ENCODE measurements around the gene PGLYRP2.

PGLYRP2 gene

DNA sequence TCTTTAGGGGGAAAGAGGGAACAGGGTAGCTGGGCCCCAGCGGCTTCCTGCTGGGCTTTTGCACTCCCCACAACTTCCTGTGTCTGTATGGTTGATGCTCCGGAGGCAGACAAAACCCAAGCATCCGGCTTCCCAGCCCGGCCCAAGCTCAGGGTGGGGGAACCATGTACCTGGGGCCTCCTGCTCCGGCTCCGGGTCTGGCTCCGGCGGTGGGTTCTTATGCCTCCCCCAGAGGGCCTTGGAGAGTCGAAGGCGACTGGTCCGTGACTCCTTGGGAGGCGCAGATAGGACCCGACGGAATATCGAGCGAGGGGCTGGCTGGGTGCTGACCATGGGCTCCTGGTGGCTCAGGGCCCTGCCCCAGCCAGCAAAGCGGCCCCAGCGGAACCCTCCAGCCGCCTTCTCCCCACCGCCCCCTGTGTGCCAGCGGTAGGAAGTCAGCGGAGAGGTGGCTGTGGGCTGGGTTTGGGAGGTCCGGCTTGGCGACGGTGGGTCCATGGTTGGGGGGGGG is 15.4 kb downstream of the PGLYRP2 start:
- in situ Hi-C loops (cut with HindIII; ENCODE audit: low pct_ligation_motif_present, low pct_unique_long_range_greater_than_20kb, low sequenced_read_pairs) = no loop called here
- DNase-seq = no peak

- in situ Hi-C loops (cut with HindIII; ENCODE audit: low pct_ligation_motif_present, low pct_unique_long_range_greater_than_20kb, low sequenced_read_pairs) = no loop called here
- no peak for DNase-seq
These were observed 17.6 kb downstream of the PGLYRP2 start for GRCh38 chr19:15461694-15462093.

DNA sequence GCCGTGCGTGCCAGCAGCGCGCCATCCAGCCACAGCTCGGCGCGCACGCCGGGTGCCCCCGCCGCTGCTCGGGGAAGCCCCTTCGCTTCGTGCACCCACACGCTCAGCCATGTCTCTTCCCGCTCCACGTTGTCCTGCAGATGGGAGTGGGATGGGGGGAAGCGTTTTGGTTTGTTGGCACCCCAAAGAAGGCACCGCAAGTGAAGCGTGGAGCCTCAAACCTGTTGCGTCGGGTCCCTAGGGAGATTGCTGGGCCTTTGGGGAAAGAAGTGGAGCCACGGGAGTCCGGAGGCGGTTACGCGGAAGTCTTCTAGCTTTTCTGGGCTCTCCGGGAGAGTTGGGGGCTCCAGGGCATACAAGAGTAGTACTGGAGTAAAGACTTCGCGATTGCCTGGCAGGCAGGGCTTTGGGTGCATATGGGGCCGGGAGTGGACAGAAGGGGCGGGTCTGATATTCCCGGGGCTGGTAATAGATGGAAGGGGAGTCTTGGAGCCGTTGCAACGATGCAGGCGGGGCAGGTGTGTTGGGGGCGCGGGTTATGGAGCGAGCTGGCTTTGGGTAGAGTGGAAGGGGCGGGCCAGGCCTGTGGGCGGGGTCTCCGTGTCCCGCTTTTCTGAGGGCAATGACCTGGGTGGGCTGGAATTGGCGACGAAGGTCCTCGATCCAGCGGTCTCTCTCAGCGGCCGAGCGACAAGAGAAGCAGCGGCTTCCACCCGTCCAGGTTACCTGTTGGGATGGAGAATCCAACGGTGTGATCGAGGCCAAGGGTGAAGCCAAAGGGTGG is 21.4 kb downstream of the PGLYRP2 start:
- in situ Hi-C loops (cut with HindIII; ENCODE audit: low pct_ligation_motif_present, low pct_unique_long_range_greater_than_20kb, low sequenced_read_pairs) = no loop called here
- no peak for DNase-seq

- in situ Hi-C loops (cut with HindIII; ENCODE audit: low pct_ligation_motif_present, low pct_unique_long_range_greater_than_20kb, low sequenced_read_pairs) = no loop called here
These were observed 22.2 kb downstream of the PGLYRP2 start for GRCh38 chr19:15456871-15457700.

GRCh38 chr19:15456441-15456840 is 22.9 kb downstream of the PGLYRP2 start:
- in situ Hi-C loops (cut with HindIII; ENCODE audit: low pct_ligation_motif_present, low pct_unique_long_range_greater_than_20kb, low sequenced_read_pairs) = no loop called here
- no peak for DNase-seq

More at GRCh38 chr19:15456871-15457700, 22.2 kb downstream of the PGLYRP2 start:
- DNase-seq = no peak

DNA sequence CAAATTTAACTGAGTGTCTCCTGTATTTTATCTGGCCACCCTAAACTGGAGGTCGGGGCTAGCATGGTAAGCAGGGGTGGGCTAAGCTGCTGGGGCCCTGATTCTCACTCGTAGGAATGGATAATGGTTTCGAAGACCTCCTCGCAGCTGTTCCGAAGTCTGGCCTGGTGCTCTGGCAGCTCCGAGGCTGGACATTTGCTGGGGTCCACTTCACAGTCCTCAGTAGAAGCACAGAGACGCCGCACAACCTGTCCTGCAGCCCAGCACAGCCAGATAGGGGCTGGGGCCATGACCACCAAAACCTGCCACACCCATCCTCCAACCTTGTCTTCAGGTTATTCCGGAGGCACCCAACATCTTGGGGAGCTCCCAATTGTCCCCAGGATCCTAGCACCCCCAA is 23.3 kb downstream of the PGLYRP2 start:
- no peak for DNase-seq
- in situ Hi-C loops (cut with HindIII; ENCODE audit: low pct_ligation_motif_present, low pct_unique_long_range_greater_than_20kb, low sequenced_read_pairs) = no loop called here

- peak; percentile 4 for DNase-seq
- in situ Hi-C loops (cut with HindIII; ENCODE audit: low pct_ligation_motif_present, low pct_unique_long_range_greater_than_20kb, low sequenced_read_pairs) = no loop called here
These were observed 25.1 kb downstream of the PGLYRP2 start for GRCh38 chr19:15453906-15454860.

DNA sequence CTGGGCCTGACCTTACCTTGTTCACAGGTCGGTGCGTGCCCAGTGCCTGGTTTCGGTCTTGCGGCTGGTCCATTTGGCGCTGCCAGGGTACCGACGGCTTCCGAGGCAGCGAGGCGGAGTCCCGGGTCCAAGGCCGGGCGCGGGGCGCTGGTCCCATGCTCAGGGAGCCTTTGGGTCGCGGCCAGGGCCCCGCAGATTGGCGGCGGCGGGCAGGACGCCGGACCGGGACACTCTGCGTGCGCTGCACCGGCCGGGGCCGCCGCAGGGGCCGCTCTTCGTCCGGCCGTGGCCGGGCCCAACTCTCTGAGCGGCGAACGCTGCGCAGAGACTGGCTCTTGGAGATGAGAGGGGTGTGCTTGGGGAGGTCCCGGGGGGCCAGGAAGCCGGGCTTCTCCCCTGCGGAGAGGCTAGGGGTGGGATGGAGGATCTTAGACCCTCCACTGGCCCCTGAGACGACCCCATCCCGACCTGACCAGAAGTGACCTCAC is 26.2 kb downstream of the PGLYRP2 start:
- in situ Hi-C loops (cut with HindIII; ENCODE audit: low pct_ligation_motif_present, low pct_unique_long_range_greater_than_20kb, low sequenced_read_pairs) = no loop called here
- peak; percentile 35 for DNase-seq

DNA sequence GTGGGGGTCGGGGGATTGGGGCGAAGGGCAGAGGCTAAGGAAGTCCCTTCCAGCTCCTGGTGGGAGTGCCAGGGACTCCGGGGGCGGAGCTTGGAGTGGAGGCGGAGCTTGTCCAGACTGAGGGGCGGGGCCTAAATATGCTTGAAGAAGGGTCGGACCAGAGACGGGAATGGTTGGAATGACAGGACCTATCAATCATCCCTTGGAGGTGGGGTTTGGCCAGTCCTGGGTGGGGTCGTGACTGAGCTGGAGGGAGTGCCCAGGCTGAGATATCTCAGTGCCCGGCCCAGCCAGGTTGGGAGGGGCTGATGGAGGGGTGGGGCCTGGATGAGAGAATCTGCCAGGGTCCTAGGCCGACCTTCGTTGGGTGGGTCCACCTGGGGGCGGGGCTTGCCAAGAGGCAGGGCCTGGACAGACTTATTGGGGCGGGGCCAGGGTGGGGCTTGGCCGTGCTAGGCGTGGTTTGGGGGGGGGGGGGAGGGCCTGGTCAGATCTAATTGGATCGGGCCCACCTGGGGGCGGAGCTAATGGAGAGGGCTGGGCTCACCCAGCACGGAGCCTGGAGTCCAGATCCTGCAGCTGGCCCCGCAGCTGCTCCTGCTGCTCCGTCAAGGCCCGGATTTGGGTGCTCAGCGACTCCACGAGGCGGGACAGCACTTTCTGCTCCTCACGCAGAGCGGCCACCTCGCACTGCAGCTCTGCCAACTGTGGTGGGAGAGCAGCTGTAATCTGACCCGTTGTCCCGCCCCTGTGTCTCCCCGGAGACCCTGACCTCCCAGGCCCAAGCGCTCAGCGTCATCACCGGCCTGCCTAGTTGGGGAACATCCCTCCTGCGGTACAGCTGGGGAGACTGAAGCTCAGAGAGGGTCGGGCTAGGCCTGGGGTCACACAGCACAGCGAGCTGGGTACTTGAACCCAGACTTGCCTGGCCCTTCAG is 26.9 kb downstream of the PGLYRP2 start:
- in situ Hi-C loops (cut with HindIII; ENCODE audit: low pct_ligation_motif_present, low pct_unique_long_range_greater_than_20kb, low sequenced_read_pairs) = no loop called here
- DNase-seq = peak; percentile 77

- DNase-seq = no peak
- in situ Hi-C loops (cut with HindIII; ENCODE audit: low pct_ligation_motif_present, low pct_unique_long_range_greater_than_20kb, low sequenced_read_pairs) = no loop called here
These were observed 28.8 kb downstream of the PGLYRP2 start for GRCh38 chr19:15450528-15450890.

- DNase-seq = peak; percentile 74
- in situ Hi-C loops (cut with HindIII; ENCODE audit: low pct_ligation_motif_present, low pct_unique_long_range_greater_than_20kb, low sequenced_read_pairs) = no loop called here
These were observed 29.4 kb downstream of the PGLYRP2 start, which contains the start of gene WIZ for GRCh38 chr19:15449620-15450527. Gene WIZ, minus strand, starts transcription at chr19:15449956. Its CDS starts 1,649 bp downstream, at chr19:15448307.

- no peak for DNase-seq
These were observed 30.3 kb downstream of the PGLYRP2 start for GRCh38 chr19:15448778-15449619.

DNA sequence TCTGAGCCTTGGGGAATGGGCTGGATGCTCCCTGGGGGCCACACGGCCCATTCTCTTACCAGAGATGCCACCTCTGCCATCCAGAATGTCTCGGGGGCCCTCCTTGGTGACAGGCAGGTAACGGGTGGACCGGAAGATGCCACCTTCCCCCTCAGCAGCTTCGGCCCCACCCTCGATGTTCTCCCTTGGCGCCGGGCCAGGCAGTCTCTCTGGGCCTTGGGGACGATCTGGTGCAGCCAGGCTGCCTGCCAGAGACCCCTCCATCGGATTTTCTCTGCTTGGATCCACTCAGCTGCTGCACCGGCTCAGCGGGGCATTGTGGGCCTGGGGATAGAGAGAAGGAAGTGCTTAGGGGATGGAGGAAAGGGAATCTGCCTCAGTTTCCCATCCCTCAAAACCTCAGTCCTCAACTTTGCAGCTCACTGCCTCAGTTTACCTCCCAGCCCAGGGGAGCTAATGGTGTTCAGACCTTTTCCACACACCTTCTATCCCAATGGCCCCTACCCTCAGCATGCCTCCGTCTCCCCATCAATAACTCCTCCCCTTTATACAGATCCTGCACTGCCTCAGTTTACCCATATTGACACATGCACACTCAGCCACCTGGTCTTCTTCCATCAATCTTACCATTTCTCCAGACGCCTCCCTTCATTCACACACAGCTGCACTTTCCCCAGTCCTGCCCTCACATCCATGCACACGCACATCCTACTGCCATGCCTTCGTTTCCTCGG is 31.1 kb downstream of the PGLYRP2 start:
- in situ Hi-C loops (cut with HindIII; ENCODE audit: low pct_ligation_motif_present, low pct_unique_long_range_greater_than_20kb, low sequenced_read_pairs) = no loop called here
- no peak for DNase-seq

More at GRCh38 chr19:15448778-15449619, 30.3 kb downstream of the PGLYRP2 start:
- in situ Hi-C loops (cut with HindIII; ENCODE audit: low pct_ligation_motif_present, low pct_unique_long_range_greater_than_20kb, low sequenced_read_pairs) = no loop called here

GRCh38 chr19:15447057-15447456 is 32.2 kb downstream of the PGLYRP2 start:
- in situ Hi-C loops (cut with HindIII; ENCODE audit: low pct_ligation_motif_present, low pct_unique_long_range_greater_than_20kb, low sequenced_read_pairs) = no loop called here
- no peak for DNase-seq

GRCh38 chr19:15445807-15446376 is 33.4 kb downstream of the PGLYRP2 start:
- DNase-seq = no peak
- in situ Hi-C loops (cut with HindIII; ENCODE audit: low pct_ligation_motif_present, low pct_unique_long_range_greater_than_20kb, low sequenced_read_pairs) = no loop called here
